SK-N-MC (cell line): Measurements from ENCODE around the gene NCCRP1.

ENCODE experiments used
- DNase-seq: peaks from one replicate; pipeline ENCODE4 v3.0.0-alpha.2; 2011; ENCODE audit warnings: low read depth, low spot score
- H3K27ac ChIP-seq: fragments of 200-600 bp; sonication (generic); 2 replicates; pipeline ENCODE4 v1.5.1; 2016; ENCODE audit warnings: mixed run types
- H3K36me3 ChIP-seq: fragments of 200-600 bp; sonication (generic); 2 replicates; pipeline ENCODE4 v1.6.1; 2017; ENCODE audit warnings: antibody characterized with exemption, low read length, mixed read lengths; ENCODE audit not compliant: insufficient read depth
- H3K4me3 ChIP-seq: fragments of 200-600 bp; sonication (generic); 2 replicates; pipeline ENCODE4 v1.5.1; 2016
- H3K9ac ChIP-seq: fragments of 200-600 bp; sonication (generic); 2 replicates; pipeline ENCODE4 v1.8.0; 2017; ENCODE audit warnings: mixed run types, mixed read lengths; ENCODE audit not compliant: insufficient read length
- H3K9me3 ChIP-seq: fragments of 200-600 bp; sonication (generic); 2 replicates; pipeline ENCODE4 v1.6.1; 2017; ENCODE audit warnings: low read depth, mild to moderate bottlenecking, antibody characterized with exemption, low read length, moderate library complexity, mixed read lengths
- EZH2 ChIP-seq: fragments of 200-600 bp; sonication (generic); IDR thresholded peaks from one replicate; pipeline ENCODE4 v1.6.1; 2017; ENCODE audit warnings: antibody characterized with exemption
- FOXP2 ChIP-seq: optimal IDR thresholded peaks from 2 replicates; pipeline ENCODE3; 2011; ENCODE audit warnings: mild to moderate bottlenecking, moderate library complexity; ENCODE audit not compliant: insufficient read depth; ENCODE audit errors: extremely low read length, control extremely low read depth
- POLR2AphosphoS5 ChIP-seq: IDR thresholded peaks from 2 replicates; pipeline ENCODE4 v1.6.1; 2012; ENCODE audit warnings: mild to moderate bottlenecking, low read depth, low read length, borderline replicate concordance

NCCRP1 gene

GRCh38 chr19:39155114-39155700 is 41.6 kb upstream of the NCCRP1 start:
- H3K9me3 ChIP-seq: no peaks in the 10 kb centered on the region
- no peak overlapping the region for H3K9ac ChIP-seq
- no peak overlapping the region for H3K27ac ChIP-seq
- no peak overlapping the region for H3K4me3 ChIP-seq
- no peaks in the 10 kb centered on the region for H3K36me3 ChIP-seq
- no peak for DNase-seq
- no peak for TF ChIP-seq POLR2AphosphoS5
- no peak for TF ChIP-seq FOXP2
- TF ChIP-seq EZH2: no peak

DNA sequence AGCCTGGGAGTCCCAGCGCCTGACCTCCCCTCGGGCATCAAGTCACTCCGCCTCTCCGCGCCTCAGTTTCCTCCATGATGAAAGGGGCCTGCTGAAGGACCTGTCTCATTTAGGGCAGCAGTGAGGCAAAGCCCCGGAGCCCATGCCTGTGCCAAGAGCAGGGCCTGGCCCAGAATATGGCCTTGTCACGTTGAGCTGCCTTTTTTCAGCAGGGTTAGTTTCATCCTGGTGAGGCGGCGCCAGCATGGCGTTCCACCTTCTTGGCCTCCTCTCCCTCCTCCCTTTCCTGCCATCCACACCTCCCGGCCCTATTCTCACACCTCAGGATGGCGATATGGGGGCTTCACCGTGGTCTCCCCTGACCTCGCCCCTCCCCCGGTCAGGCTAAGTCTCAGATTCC is 41.0 kb upstream of the NCCRP1 start:
- no peak overlapping the region for H3K4me3 ChIP-seq
- H3K27ac ChIP-seq: no peak overlapping the region
- no peak overlapping the region for H3K9ac ChIP-seq
- no peaks in the 10 kb centered on the region for H3K9me3 ChIP-seq
- no peaks in the 10 kb centered on the region for H3K36me3 ChIP-seq
- DNase-seq: no peak
- TF ChIP-seq FOXP2 (no peak), EZH2 (no peak), POLR2AphosphoS5 (no peak)

GRCh38 chr19:39156326-39157230 is 40.2 kb upstream of the NCCRP1 start:
- DNase-seq: no peak
- H3K36me3 ChIP-seq: no peaks in the 10 kb centered on the region
- no peaks in the 10 kb centered on the region for H3K9me3 ChIP-seq
- no peak overlapping the region for H3K4me3 ChIP-seq
- H3K27ac ChIP-seq: no peak overlapping the region
- no peak overlapping the region for H3K9ac ChIP-seq
- TF ChIP-seq FOXP2 (no peak), EZH2 (no peak), POLR2AphosphoS5 (no peak)

- Histone ChIP-seq H3K9ac (no peak overlapping the region), H3K27ac (no peak overlapping the region), H3K4me3 (no peak overlapping the region), H3K36me3 (no peaks in the 10 kb centered on the region), H3K9me3 (no peaks in the 10 kb centered on the region)
- DNase-seq: no peak
- TF ChIP-seq FOXP2 (no peak), POLR2AphosphoS5 (no peak), EZH2 (no peak)
Measured at GRCh38 chr19:39157275-39157996, 39.3 kb upstream of the NCCRP1 start.

DNA sequence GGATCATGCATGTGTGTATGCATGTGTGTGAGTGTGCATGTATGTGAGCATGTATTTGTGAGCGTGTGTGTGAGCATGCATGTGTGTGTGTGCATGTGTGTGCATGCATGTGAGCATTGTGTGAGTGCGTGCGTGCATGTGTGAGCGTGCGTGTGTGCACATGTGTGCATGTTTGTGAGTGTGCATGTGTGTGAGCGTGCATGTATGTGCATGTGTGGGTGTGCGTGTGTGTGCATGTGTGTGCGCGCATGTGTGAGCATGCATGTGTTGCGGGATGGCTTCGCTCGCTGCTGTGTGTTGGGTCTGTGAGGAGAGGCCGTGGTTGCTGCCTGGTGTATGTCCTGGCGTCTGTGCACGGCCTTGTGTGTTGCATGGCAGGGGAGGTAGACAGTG is 38.8 kb upstream of the NCCRP1 start:
- Histone ChIP-seq H3K9me3 (no peaks in the 10 kb centered on the region), H3K9ac (no peak overlapping the region), H3K4me3 (no peak overlapping the region), H3K27ac (no peak overlapping the region), H3K36me3 (no peaks in the 10 kb centered on the region)
- DNase-seq: no peak
- no peak for TF ChIP-seq FOXP2
- TF ChIP-seq POLR2AphosphoS5: no peak
- no peak for TF ChIP-seq EZH2

GRCh38 chr19:39158646-39159260 is 38.0 kb upstream of the NCCRP1 start:
- Histone ChIP-seq H3K9ac (no peak overlapping the region), H3K27ac (no peak overlapping the region)

GRCh38 chr19:39160523-39160861 is 36.3 kb upstream of the NCCRP1 start:
- no peaks in the 10 kb centered on the region for H3K36me3 ChIP-seq
- no peak overlapping the region for H3K27ac ChIP-seq
- H3K4me3 ChIP-seq: no peak overlapping the region
- TF ChIP-seq POLR2AphosphoS5 (no peak), EZH2 (no peak), FOXP2 (no peak)
- no peak for DNase-seq
- H3K9ac ChIP-seq: no peak overlapping the region
- no peaks in the 10 kb centered on the region for H3K9me3 ChIP-seq

More at GRCh38 chr19:39158646-39159260, 38.0 kb upstream of the NCCRP1 start:
- TF ChIP-seq EZH2 (no peak), FOXP2 (no peak), POLR2AphosphoS5 (no peak)
- DNase-seq: no peak
- H3K9me3 ChIP-seq: no peaks in the 10 kb centered on the region
- H3K36me3 ChIP-seq: no peaks in the 10 kb centered on the region
- H3K4me3 ChIP-seq: no peak overlapping the region

DNA sequence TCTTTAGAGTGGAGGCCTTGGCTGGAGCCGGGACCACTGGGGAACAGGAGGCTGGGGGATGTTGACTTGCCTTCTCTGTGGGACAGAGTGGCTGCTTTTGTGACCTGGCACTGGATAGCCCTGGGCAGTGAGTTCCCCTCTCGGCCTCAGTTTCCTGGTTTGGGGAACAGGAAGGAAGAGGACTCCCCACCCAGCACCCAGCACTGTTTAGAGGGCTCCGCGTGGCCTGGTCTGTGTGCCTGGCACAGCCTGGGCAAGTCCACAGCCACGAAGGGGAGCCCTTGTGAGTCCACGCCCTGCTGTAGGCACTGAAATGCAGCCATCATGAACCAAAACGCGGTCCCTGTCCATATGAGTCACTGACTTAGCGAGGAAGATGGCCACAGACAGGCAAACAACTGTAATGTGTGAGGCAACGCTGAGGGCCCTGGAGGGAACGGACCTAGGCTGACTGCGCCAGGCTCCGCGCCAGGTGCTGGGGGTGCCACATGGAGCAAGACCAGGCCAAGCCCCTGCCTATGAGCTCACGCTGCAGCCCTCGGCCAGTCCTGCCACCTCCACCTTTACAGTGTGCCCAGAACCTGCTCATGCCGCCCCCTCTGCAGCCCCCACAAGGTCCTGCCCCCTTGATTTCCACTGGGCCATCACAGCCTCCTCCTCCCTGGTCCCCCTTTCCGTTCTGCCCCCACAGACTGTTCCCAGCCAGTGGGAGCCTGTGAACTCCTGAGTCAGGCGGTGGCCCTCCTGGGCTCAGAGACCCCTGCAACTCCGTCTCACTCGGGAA is 35.7 kb upstream of the NCCRP1 start:
- DNase-seq: no peak
- H3K4me3 ChIP-seq: no peak overlapping the region

More for the DNA sequence above, 35.7 kb upstream of the NCCRP1 start:
- H3K9ac ChIP-seq: no peak overlapping the region
- H3K27ac ChIP-seq: no peak overlapping the region
- no peaks in the 10 kb centered on the region for H3K36me3 ChIP-seq
- no peaks in the 10 kb centered on the region for H3K9me3 ChIP-seq
- TF ChIP-seq EZH2: no peak
- TF ChIP-seq FOXP2: no peak
- TF ChIP-seq POLR2AphosphoS5: no peak
